Measurements from ENCODE around the gene CDC40. TPM values are rescaled to one million over a fixed set of nuclear protein-coding genes. Genes with fewer than 3 reads are reported as not detected.
"Not testable (repeated sequence)": the region's sequence is repeated elsewhere in the genome, so short reads cannot be mapped to it uniquely, and the experiment has no call there.

CDC40 gene
- total and polyA plus RNA-seq, 11 donors: 5.8 to 23.5 (median 13.8) TPM

GRCh38 chr6:110269623-110270022, 89.4 kb downstream of the CDC40 start:
- Histone ChIP-seq H3K27ac (no peak overlapping the region), H3K27me3 (no peaks in the 10 kb centered on the region), H3K36me3 (no peaks in the 10 kb centered on the region), H3K9me3 (no peaks in the 10 kb centered on the region), H3K4me1 (no peaks in the 10 kb centered on the region), H3K4me3 (no peak overlapping the region)
- no peak for TF ChIP-seq POLR2A (IDR thresholded peaks at IDR 0.05)
- TF ChIP-seq, protein P1, sequence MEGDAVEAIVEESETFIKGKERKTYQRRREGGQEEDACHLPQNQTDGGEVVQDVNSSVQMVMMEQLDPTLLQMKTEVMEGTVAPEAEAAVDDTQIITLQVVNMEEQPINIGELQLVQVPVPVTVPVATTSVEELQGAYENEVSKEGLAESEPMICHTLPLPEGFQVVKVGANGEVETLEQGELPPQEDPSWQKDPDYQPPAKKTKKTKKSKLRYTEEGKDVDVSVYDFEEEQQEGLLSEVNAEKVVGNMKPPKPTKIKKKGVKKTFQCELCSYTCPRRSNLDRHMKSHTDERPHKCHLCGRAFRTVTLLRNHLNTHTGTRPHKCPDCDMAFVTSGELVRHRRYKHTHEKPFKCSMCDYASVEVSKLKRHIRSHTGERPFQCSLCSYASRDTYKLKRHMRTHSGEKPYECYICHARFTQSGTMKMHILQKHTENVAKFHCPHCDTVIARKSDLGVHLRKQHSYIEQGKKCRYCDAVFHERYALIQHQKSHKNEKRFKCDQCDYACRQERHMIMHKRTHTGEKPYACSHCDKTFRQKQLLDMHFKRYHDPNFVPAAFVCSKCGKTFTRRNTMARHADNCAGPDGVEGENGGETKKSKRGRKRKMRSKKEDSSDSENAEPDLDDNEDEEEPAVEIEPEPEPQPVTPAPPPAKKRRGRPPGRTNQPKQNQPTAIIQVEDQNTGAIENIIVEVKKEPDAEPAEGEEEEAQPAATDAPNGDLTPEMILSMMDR (IDR thresholded peaks at IDR 0.05): no peak
- intact Hi-C loops (cut with DNase I): no loop called here
- no peak for ATAC-seq
- 82 to 87% (median 85%) methylated on average over 2 of the region's 2 CpGs for WGBS, 4 donors
- DNase-seq: no peak

GRCh38 chr6:110270165-110270564, 89.9 kb downstream of the CDC40 start:
- intact Hi-C loops (cut with DNase I): no loop called here

GRCh38 chr6:110271732-110272022, 91.5 kb downstream of the CDC40 start:
- Histone ChIP-seq H3K27me3 (no peaks in the 10 kb centered on the region), H3K27ac (no peak overlapping the region), H3K36me3 (no peaks in the 10 kb centered on the region), H3K4me3 (no peak overlapping the region), H3K9me3 (no peaks in the 10 kb centered on the region), H3K4me1 (no peaks in the 10 kb centered on the region)
- TF ChIP-seq POLR2A (IDR thresholded peaks at IDR 0.05): no peak
- TF ChIP-seq, protein P1 (IDR thresholded peaks at IDR 0.05): no peak
- DNase-seq (no peak), ATAC-seq (no peak)
- intact Hi-C loops (cut with DNase I): no loop called here
- WGBS, 4 donors: 86 to 93% (median 90%) methylated on average over 1 of the region's 1 CpG

More at GRCh38 chr6:110270165-110270564, 89.9 kb downstream of the CDC40 start:
- Histone ChIP-seq H3K9me3 (no peaks in the 10 kb centered on the region), H3K4me3 (no peak overlapping the region), H3K27ac (no peak overlapping the region), H3K4me1 (no peaks in the 10 kb centered on the region), H3K36me3 (no peaks in the 10 kb centered on the region), H3K27me3 (no peaks in the 10 kb centered on the region)
- WGBS, 4 donors: 69 to 76% (median 71%) methylated on average over 4 of the region's 4 CpGs
- no peak for TF ChIP-seq POLR2A (IDR thresholded peaks at IDR 0.05)
- TF ChIP-seq, protein P1 (IDR thresholded peaks at IDR 0.05): no peak
- ATAC-seq (no peak), DNase-seq (no peak)

DNA sequence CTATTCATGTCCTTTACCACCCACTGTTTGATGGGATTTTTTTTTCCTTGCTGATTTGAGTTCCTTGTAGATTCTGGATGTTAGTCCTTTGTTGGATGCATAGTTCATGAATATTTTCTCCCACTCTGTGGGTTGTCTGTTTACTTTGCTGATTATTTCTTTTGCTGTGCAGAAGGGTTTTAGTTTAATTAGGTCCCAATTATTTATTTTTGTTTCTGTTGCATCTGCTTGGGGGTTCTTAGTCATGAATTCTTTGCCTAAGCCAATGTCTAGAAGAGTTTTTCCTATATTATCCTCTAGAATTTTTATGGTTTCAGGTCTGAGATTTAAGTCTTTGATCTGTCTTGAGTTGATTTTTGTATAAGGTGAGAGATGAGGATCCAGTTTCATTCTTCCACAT, 92.6 kb downstream of the CDC40 start:
- H3K27ac ChIP-seq; DNase-seq; H3K4me1 ChIP-seq; H3K36me3 ChIP-seq; intact Hi-C loops (cut with DNase I); H3K4me3 ChIP-seq; H3K27me3 ChIP-seq; H3K9me3 ChIP-seq; ATAC-seq: not testable (repeated sequence)

GRCh38 chr6:110277100-110277665, 97.0 kb downstream of the CDC40 start:
- 60 to 68% (median 63%) methylated on average over 7 of the region's 7 CpGs for WGBS, 4 donors
- Histone ChIP-seq H3K4me1 (no peaks in the 10 kb centered on the region), H3K4me3 (no peak overlapping the region), H3K27me3 (no peaks in the 10 kb centered on the region), H3K9me3 (peaks cover 0 to 5% (median 0%) of the 10 kb centered on the region in 12 donors), H3K27ac (no peak overlapping the region), H3K36me3 (no peaks in the 10 kb centered on the region)
- TF ChIP-seq POLR2A (IDR thresholded peaks at IDR 0.05): no peak
- TF ChIP-seq, protein P1 (IDR thresholded peaks at IDR 0.05): no peak
- intact Hi-C loops (cut with DNase I): no loop called here
- no peak for DNase-seq
- no peak for ATAC-seq

Data from heart left ventricle (tissue), 16 donors.